COR-L47 (cell line): ENCODE results near the gene NCKAP5.

Experiments
- DNase-seq: peaks from one replicate; lab custom pipeline; 2025; lab: John Stamatoyannopoulos, UW

NCKAP5 gene

DNA sequence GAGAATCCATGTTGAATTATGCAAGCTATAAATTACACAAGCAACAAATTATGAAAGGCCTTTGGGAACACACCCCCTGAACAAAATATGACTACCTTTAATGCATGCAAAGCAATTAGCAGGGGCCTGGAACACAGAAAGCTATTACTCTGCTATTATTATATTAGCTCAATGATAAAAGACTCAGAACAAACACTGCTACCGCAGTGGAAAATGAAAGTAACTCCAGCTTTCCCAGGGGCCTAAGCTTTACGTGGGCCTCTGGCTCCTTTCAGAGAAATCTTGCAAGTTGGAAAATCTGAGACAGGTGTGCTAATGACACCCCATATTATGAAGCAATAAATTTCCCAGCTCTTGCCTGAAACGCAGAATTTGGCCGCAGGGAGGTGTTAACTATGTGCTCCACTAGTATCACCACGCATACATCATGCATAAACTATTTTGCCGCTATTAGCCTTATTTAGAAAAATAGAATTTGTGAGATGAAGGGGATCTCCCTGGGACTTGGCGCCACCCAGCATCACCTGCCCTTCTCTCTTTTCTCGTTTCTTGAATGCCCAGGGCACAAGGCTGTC is 576.7 kb downstream of the NCKAP5 start:
- no peak for DNase-seq

DNA sequence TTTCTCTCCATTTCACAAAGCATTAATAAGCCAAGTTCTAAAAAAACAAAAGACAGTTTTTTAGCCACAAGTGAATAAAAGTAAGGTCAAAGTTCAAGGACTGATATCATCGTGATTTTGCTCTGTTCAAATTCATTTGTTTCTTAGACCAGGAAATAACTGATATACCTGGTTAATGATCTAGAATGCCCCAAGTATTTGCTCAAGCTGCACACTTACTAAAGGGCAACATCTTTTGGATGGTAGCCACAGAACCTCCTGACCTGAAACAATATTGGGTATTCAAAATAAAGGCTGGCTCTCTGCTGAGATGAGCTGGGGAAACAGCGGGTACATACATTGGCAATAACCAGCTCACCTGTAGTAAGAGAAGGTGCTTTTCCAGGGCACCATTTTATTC is 583.5 kb downstream of the NCKAP5 start:
- no peak for DNase-seq

DNA sequence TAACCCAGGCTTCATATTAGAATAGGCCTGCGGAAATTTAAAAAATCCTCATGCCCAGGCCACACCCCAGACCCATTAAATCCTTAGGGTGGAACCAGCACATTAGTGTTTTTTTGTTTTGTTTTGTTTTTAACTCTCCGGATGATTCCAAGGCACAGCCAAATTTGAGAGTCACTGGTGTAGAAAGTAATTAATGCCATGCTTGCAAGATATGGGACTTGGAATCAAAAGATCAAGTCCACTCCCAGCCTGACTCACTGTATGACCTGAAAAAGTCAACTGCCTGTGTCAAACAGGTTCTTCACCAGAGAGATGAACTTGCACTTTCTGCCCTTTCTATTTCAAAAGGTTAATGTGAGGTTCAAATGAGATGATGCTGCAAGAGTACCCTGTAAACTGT is 588.0 kb downstream of the NCKAP5 start:
- no peak for DNase-seq

DNA sequence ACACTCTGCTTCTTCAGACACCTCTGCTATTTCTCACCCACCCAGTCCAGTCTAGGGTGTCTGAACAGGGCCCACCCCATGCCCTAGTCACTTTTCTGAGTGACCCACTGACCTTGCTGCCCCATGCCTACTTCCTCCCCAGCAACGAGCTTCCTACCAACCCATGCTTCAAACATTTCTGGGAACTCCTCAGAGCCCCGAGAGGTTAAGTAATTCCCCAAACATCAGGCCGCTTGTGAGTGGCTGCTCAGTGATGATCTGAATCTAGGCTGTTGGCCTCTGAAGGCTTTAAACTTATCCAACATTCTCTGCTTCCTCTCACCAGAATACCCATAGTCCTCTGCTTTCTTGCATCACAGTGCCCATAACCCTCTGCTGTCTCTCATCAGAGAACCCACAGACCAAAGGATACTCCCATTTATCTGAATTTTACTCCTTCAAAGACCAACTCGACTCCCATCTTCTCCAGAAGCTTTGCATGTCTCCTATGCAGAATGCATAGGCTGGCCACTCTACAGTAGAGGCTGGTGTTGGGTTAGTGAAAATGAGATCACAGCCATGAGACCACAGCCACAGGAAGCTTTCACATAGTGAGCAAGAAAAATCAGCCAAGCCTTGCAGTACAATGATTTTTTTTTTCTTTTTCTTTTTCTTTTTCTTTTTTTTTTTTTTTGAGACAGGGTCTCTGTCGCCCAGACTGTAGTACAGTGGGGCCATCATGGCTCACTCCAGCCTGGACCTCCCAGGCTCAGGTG is 588.7 kb downstream of the NCKAP5 start:
- no peak for DNase-seq

DNA sequence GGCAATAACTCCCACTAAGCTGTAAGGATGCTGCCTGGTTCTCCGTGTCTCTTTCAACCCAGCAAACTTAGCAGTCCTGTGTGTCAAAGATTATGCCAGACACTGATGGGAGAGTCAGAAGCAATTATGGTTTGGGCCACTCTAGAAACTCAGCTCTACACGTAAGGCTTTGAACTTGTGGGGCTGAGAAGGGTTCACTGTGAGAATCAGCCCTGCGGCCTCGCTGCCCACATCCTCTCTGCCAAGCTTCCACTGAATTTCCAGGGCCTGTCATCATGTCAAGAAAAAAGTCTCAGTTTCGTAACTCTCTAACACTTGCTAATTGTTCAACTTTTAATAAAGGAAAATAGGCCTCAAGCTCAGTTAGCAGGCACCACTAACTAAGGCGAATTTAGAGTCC is 589.4 kb downstream of the NCKAP5 start:
- no peak for DNase-seq

DNA sequence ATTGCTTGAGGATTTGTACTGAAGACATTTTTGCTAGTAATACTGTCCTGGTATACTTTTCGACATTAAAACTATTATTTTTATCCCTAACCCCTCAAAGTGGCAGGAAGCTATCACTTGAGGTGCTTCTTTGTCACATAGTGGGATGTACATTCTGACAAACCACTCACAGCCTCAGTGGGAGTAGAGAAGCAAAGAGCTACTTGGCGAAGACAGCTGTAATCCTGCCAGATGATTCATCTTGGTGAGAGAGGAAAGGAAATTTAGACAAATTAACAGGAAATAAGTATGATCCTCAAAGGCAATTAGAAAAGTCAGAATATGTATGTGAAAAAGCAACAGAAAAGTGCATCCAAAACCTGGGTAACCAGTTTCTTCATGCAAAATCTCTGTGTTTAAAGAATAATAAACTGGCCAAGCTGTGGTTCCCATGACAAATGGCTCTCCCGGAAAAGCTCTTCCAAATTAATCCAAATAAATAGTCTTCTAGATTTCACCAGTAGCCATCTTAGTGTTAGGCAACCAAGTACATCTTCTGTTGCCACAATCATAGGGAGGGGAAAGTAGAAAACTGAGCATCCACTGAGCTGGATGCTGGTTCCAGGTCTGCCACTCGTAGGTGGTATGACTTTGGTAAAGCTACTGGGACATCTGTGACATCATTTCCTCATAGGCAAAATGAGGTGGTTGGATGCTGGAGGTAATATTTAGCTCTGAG is 590.3 kb downstream of the NCKAP5 start:
- no peak for DNase-seq

DNA sequence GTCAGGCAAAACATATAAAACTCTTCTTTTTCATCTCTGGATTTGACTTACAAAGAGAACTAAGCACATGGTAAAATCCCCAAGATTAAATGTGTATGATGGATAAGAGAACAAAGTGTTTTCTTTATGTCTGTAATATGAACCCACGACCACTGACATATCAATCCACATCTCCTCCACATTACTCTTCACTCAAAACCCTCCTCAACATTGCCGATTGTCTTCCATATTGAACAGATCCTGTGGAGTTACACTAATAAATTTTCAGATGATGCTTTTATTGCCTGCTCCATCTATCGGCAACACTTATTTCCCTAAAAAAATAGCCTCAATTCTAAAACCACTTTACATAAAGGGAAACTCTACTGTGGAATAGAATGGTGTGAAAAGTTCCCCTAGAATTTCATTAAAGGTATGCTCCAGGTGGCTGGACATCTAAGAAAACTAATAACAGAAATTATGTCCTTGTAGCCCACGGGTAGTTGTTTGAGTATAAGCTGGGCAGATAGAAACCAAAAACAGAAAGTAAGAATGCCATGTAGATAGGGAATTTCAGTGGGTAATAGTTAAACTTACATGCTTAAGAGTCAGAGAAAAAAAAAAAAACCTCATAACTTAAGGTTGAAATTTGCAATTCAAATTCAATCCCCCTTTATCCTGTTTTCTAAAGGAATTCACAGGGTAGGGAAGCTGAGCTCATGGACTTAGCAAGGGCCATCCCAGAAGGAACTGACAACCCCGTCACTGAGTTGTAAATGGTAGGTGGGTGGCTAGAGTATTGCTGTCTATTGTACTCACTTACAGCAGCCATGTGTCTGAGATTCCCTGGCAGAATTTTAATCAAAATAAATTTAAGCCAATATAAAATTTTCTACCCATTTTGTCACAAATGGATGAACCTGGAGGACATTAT is 592.8 kb downstream of the NCKAP5 start:
- DNase-seq: no peak

DNA sequence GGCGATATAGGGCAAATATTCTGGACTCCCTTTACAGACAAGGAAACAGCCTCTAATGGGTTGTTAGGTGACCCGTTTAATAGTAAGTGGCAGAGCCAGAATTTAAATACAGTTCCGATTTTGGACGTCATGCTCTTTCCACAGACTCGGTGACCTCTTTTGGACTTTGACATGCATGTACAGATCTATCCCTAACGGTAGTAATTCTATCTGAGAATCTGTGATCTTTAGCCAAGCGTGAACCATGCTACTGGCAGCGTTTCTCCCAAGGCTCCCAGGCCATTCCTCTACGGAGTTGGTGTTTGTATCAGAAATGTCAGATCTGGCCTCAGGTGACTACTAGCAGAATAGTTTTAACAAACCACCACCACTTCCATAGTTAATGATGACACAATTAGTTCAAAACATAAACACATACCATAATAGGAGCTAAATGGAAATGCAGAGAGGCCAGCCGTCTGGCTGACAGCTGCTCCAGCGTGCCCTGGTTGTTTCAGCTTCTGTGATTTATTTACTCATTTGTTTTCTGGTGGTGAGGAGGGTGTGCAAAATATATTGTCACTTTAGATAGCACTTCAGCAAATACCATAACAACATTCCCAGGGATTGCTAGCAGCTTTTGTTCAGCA is 593.7 kb downstream of the NCKAP5 start:
- no peak for DNase-seq

DNA sequence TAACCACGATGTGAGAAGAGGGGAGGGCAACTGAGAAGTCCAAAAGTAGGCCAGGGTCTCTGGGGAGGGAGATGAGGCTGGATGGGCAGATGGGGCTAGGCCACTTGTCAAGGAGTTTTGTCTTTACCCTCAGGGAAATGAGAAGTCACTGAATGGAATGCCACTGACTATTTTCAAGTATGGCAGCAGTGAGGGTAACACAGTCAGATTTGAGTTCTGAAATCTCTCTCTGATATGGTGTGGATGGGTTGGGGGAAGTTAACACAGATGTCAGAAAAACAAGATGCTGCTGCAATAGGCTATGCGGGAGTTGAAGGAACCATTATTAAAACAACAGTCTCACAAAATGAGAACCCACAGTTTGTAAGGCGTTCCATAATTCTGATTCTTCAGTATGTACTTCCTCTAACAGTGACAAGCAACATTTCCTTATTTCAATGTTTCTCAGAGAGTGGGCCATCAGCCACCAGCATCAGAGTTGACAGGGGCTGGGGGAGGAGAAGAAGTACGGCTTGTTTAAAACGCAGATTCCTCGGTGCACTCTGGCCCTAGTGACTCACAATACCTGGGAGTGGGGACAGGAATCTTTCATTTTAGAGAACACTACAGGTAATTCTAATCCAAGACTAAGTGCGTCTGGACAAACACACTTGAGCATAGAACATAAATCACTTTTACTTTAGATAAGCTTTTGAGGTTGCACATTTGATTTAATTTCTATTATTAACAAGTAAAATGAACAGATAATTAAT is 596.8 kb downstream of the NCKAP5 start:
- no peak for DNase-seq

DNA sequence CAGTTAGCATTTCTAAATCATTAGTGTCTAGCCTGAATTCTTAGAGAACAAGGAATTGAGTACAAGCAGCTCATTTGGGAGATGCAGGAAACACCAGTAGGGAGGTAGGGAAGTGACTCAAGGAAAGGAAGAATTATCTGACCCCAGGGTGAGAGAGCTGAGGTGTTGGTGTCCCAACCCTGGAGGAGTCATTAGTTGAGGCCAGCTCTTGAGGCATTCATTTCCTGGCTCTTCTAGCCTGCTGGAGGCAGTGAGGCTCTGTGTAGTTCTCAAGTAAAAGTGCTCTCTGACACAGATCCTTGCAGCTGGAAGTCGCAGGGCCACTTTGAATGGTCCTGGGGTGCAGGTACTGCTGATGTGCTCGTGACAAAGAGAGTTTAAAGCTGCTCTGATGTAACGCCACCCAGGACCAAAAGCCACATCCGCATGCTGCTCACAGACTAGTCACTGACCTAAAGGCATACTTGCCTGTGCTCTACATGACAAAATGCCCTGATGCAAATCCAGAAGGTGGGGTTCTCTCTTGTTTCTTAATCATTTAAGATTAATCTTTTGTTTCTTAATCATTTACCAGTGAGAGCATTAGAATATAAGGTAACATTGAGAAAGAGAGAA is 598.8 kb downstream of the NCKAP5 start:
- no peak for DNase-seq

DNA sequence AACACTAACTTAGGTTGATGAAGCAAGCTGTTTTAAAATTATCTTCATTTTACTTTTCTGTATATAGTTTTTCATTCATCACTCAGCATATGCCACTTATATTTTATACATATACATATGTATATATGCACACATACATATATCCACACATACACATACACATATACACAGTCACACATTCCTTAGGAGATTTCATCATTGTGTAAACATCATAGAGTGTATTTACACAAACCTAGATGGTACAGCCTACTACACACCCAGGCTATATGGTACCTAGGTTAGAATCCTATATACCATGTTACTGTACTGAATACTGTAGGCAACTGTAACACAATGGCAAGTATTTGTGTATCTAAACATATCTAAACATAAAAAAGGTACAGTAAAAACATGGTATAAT is 602.8 kb downstream of the NCKAP5 start:
- no peak for DNase-seq

DNA sequence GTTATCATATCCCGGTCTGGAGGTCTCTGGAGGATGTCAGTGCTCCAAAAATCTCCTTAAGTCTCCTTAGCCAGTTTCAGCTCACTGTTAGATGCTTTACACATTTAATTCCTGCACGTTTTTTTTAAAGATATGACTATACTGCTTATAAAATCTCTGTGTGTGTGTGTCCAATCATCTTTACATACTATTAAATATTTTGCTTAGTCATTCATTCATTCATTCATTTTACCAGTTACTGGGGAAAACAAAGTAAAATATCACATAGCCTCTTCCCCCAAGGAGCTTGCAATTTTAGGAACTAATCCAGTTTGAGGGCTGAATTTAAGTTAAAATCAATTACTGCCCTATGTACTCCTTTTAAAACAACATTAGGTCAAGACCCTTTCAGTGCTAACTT is 605.1 kb downstream of the NCKAP5 start:
- DNase-seq: no peak

DNA sequence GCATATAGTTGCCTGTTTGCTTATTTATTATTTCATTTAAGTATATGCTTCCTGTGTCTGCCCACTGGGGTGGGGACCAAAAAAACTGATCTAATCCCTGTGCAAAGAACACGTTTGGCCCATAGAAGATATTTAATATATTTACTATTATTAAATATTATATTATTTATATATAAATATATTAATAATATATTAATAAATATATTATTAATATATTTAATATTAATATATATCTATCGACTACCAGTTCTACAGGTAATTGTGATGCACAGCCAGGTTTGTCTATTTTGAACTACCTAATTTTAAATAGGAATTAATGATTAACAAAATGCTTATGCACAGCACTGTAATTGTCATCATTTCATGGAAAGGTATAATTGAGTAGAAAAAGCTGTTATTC is 609.4 kb downstream of the NCKAP5 start:
- no peak for DNase-seq

DNA sequence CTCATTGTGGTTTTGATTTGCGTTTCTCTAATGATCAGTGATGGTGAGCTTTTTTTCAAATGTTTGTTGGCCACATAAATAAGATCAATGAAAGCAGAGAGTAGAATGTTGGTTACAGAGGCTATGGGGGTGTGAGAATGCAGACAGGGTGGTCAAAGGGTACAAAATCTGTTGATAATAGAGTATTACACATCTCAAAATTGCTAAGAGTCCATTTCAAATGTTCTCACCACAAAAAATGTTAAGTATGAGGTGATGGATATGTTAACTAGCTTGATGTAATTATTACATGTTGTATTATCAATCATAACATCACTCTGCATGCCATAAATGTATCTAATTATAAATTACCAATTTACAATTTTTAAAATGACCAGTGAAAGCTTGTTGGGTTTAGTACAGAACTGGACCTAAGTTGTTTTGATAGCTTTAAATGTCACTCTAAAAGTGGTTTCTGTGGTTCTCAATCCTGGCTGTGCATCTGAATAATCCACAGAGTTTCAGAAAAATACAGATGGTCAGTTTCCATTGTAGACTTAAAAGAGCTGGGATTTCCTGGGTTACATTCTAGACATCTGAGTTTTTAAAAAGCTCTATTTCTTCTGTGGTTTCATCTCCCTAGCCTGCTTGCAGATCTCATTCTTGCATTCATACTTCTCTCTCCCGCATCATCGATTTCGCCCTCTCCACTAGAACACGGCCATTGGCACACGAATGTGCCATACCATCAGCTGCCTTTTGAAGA is 612.2 kb downstream of the NCKAP5 start:
- DNase-seq: no peak

DNA sequence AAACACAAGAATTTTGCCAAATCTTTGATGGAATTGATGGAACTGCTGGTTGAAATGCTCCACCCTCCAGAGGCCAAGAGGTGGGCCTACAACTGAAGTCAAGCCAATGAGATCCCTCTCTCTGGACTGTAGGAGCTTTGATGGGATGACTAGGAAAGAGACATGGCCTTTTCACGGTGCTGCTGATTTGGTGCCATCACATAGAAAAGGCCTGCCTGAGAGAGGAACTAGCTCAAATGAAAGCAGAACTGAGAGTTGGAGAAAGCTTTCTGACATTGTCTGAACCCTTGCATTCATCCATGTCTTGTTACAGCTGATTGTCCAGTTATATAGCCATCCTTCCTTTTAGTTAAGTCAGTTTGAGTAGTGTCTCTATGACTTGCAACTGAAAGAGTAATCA is 614.5 kb downstream of the NCKAP5 start:
- no peak for DNase-seq

DNA sequence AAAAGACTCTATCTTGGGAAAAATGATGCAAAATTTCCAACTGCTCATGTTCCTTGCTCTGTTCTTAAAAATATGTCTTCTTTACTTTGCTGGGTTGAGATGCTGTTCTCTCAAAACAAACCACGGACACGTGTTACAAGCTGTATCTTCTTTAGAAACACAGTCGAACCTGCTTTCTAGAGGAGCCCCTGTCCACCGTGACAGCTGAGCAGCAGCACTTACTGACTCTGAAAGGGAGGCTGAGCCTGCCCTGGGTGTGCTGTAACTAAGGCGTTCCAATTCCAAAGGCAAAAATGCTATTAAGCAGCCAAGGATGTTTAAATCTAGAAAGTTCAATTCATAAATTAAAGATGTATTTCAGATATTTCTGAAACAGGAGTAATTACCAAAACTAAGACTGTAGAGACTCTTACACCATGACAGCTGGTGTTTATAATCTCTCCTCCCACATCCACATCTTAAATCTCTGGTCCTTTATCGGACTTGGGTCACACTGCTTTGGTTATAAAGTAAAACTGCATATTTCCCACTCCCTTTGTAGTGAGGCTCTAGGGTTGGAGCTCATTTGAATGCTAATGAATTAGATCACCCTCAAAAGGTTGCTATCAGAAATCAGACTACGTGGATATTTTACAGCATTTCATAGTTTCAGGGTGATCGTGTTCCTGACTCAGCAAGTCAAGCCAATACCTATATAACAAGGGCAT is 617.1 kb downstream of the NCKAP5 start:
- DNase-seq: no peak

DNA sequence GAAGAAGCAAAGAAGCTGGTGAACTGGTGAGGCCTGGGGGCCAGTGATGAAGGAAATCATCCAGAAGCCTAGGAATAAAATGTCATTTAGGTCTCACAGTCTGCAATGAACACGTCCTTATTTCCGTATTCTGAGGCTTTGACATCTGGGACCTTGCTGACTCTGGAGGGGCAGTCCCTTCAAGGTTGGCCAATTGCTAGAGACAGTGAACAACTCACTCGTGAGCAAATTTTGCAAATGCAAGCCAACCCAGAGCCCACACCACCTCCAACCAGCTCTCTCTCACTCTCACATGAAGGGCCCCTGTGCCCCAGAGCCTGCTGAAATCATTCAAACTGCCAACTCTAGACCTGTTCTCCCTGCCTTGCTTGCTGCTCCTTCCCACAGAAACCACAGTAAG is 619.2 kb downstream of the NCKAP5 start:
- no peak for DNase-seq

DNA sequence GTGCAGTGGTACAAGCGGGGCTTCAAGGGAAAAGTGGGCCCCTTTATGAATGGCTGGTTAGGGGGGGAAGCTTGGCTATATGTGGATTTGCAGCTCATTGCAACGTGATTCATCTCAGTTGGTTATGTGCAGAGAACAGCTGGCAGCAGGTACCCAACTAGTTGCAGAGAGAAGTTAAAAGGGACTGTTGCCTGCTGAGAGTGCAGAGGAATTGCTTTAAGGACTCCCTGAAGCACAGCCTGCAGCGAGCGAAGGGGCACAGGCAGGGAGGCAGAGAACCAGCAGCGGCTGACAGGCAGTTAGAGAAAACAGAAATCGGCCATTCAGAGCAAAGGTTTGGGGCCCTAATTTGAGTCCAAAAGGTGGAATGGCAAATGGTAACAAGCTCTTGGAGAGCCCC is 620.1 kb downstream of the NCKAP5 start:
- DNase-seq: no peak

DNA sequence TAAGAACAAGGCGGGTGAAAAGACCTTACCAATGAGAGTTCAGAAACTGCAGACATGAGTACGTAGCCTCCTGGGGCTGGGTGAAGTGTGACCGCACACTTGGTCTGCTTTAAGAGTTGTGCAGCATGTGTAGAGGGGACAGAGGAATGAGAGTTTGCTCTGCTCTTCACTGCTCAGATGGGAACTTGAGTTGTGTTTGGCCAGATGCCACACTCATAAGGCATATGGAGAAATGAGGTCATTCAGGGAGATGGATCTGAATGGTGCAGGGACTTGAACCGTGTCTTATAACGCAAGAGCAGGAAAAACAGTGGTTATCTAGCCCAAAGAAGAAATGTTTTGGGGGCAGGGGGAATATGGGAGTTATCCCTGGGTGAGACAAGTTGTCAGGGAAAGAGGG is 624.4 kb downstream of the NCKAP5 start:
- DNase-seq: no peak
